H1 (cell line): Measurements from ENCODE around the gene P3H2. TPM values are rescaled to one million over a fixed set of nuclear protein-coding genes. Genes with fewer than 3 reads are reported as not detected.

Experiments
- CTCF ChIA-PET: fragments of 300-600 bp; sonication (Branson Sonifier 250); formaldehyde crosslinking; loops from one replicate; lab custom pipeline; 2021; ENCODE audit not compliant: partially characterized antibody; lab: Charles Lee
- POLR2A ChIA-PET: fragments of 300-600 bp; sonication (Branson Sonifier 250); formaldehyde crosslinking; loops from one replicate; lab custom pipeline; 2021; ENCODE audit warnings: inconsistent platforms; ENCODE audit not compliant: partially characterized antibody; lab: Charles Lee
- DNase-seq, 2 experiments: peaks; one replicate each; pipeline versions ENCODE4 v3.0.0 to v3.0.0-alpha.2; 2010 to 2022; ENCODE audit warnings: low spot score in 2 of 2, low read depth in 1 of 2, mixed read lengths in 1 of 2
- FAIRE-seq: peaks from 2 replicates; lab custom pipeline; 2011; peaks lifted over from hg19 to GRCh38; lab: Jason Lieb, UNC
- H2AFZ ChIP-seq: 2 replicates; pipeline ENCODE4 v1.8.1; 2012; ENCODE audit warnings: low read length, inconsistent platforms
- H2AK5ac ChIP-seq: 2 replicates; pipeline ENCODE4 v1.6.1; 2013; ENCODE audit warnings: low read depth, low read length
- H2BK120ac ChIP-seq: replicated peaks from 2 replicates; pipeline ENCODE3; 2013; ENCODE audit warnings: low read depth, low read length, inconsistent platforms
- H2BK12ac ChIP-seq: 2 replicates; pipeline ENCODE4 v1.6.1; 2013; ENCODE audit warnings: low read depth, low read length
- H2BK15ac ChIP-seq: 2 replicates; pipeline ENCODE4 v1.6.1; 2013; ENCODE audit warnings: low read length
- H2BK20ac ChIP-seq: 2 replicates; pipeline ENCODE4 v1.6.1; 2013; ENCODE audit warnings: low read length
- H2BK5ac ChIP-seq: 2 replicates; pipeline ENCODE4 v1.6.1; 2013; ENCODE audit warnings: low read depth, low read length
- H3K14ac ChIP-seq: 2 replicates; pipeline ENCODE4 v1.6.1; 2013; ENCODE audit warnings: inconsistent platforms; ENCODE audit not compliant: insufficient read length
- H3K18ac ChIP-seq: 2 replicates; pipeline ENCODE4 v1.6.1; 2013; ENCODE audit warnings: low read length; ENCODE audit errors: extremely low read depth
- H3K23ac ChIP-seq: 2 replicates; pipeline ENCODE4 v1.6.1; 2013; ENCODE audit warnings: inconsistent platforms; ENCODE audit not compliant: insufficient read length
- H3K23me2 ChIP-seq: 2 replicates; pipeline ENCODE4 v1.6.1; 2013; ENCODE audit warnings: low read depth, low read length
- H3K27ac ChIP-seq: 2 replicates; pipeline ENCODE4 v1.6.1; 2011; ENCODE audit warnings: low read depth, low read length, inconsistent platforms
- H3K27me3 ChIP-seq, 4 experiments: replicated peaks in 1 of 4; 1 replicate in 1 of 4; 2 replicates in 3 of 4; pipeline versions ENCODE4 v1.6.1 to v1.8.1; 2011 to 2013; ENCODE audit warnings: low read length in 3 of 4, mild to moderate bottlenecking in 3 of 4, inconsistent platforms in 2 of 4, mixed read lengths in 2 of 4, moderate library complexity in 1 of 4; ENCODE audit not compliant: control insufficient read depth in 3 of 4, insufficient read depth in 3 of 4; ENCODE audit errors: extremely low read depth in 1 of 4
- H3K36me3 ChIP-seq, 4 experiments: 2 replicates each; pipeline versions ENCODE4 v1.6.1 to v1.8.1; 2011 to 2013; ENCODE audit warnings: mild to moderate bottlenecking in 4 of 4, low read length in 3 of 4, moderate library complexity in 2 of 4, control low read depth in 1 of 4, inconsistent platforms in 1 of 4; ENCODE audit not compliant: insufficient read depth in 4 of 4, control insufficient read depth in 2 of 4
- H3K4ac ChIP-seq: replicated peaks from 2 replicates; pipeline ENCODE3; 2013; ENCODE audit warnings: low read length, low read depth, mixed read lengths, inconsistent platforms; ENCODE audit not compliant: insufficient read length
- H3K4me1 ChIP-seq, 4 experiments: replicated peaks in 1 of 4; 1 replicate in 1 of 4; 2 replicates in 3 of 4; pipeline versions ENCODE4 v1.6.1 to v1.8.1; 2011 to 2013; ENCODE audit warnings: low read length in 3 of 4, inconsistent platforms in 2 of 4, mixed read lengths in 1 of 4; ENCODE audit not compliant: insufficient read depth in 4 of 4, control insufficient read depth in 3 of 4
- H3K4me2 ChIP-seq, 2 experiments: 2 replicates each; pipeline versions ENCODE4 v1.6.1 to v1.8.1; 2011 to 2013; ENCODE audit warnings: low read depth in 2 of 2, low read length in 2 of 2, control low read depth in 1 of 2, inconsistent platforms in 1 of 2, mild to moderate bottlenecking in 1 of 2; ENCODE audit not compliant: insufficient read depth in 1 of 2
- H3K4me3 ChIP-seq, 4 experiments: fragments of 200-600, 300-600 bp in 1 of 4; sonication (generic), shearing (Covaris generic), sonication (Bioruptor Twin) in 1 of 4; 2 replicates each; pipeline versions ENCODE4 v1.5.1 to v1.8.1; 2011 to 2016; ENCODE audit warnings: low read length in 4 of 4, low read depth in 3 of 4, control low read depth in 2 of 4, inconsistent platforms in 2 of 4, mild to moderate bottlenecking in 2 of 4, mixed read lengths in 1 of 4, moderate library complexity in 1 of 4; ENCODE audit not compliant: insufficient read depth in 2 of 4; ENCODE audit errors: extremely low read depth in 1 of 4
- H3K56ac ChIP-seq: replicated peaks from 2 replicates; pipeline ENCODE3; 2013; ENCODE audit warnings: low read depth, mild to moderate bottlenecking, mixed read lengths, low read length, inconsistent platforms; ENCODE audit not compliant: insufficient read length
- H3K79me1 ChIP-seq: 2 replicates; pipeline ENCODE4 v1.6.1; 2013; ENCODE audit warnings: low read depth, low read length, control low read depth
- H3K79me2 ChIP-seq, 2 experiments: 2 replicates each; pipeline versions ENCODE4 v1.6.1 to v1.8.1; 2012 to 2013; ENCODE audit warnings: low read length in 2 of 2, mild to moderate bottlenecking in 2 of 2, inconsistent platforms in 1 of 2; ENCODE audit not compliant: insufficient read depth in 2 of 2, control insufficient read depth in 1 of 2
- H3K9ac ChIP-seq, 4 experiments: replicated peaks in 1 of 4; 1 replicate in 1 of 4; 2 replicates in 3 of 4; pipeline versions ENCODE4 v1.6.1 to v1.8.1; 2011 to 2013; ENCODE audit warnings: low read depth in 3 of 4, low read length in 3 of 4, control low read depth in 2 of 4, mild to moderate bottlenecking in 2 of 4, moderate library complexity in 2 of 4, inconsistent platforms in 1 of 4; ENCODE audit errors: extremely low read depth in 1 of 4
- H3K9me3 ChIP-seq, 2 experiments: 2 replicates each; pipeline versions ENCODE4 v1.6.1 to v1.8.1; 2012 to 2013; ENCODE audit warnings: mild to moderate bottlenecking in 2 of 2, moderate library complexity in 2 of 2, control low read depth in 1 of 2, inconsistent platforms in 1 of 2, low read depth in 1 of 2, low read length in 1 of 2, mixed read lengths in 1 of 2; ENCODE audit not compliant: insufficient read depth in 2 of 2
- H4K20me1 ChIP-seq, 2 experiments: replicated peaks in 1 of 2; 2 replicates each; pipeline versions ENCODE3 to v1.8.1; 2011 to 2013; ENCODE audit warnings: inconsistent platforms in 2 of 2, low read length in 2 of 2, mild to moderate bottlenecking in 1 of 2; ENCODE audit not compliant: insufficient read depth in 2 of 2, control insufficient read depth in 1 of 2
- H4K5ac ChIP-seq: 2 replicates; pipeline ENCODE4 v1.6.1; 2013; ENCODE audit warnings: low read length, low read depth, mixed read lengths, inconsistent platforms; ENCODE audit not compliant: insufficient read length
- H4K8ac ChIP-seq: 2 replicates; pipeline ENCODE4 v1.8.0; 2013; ENCODE audit warnings: mild to moderate bottlenecking, moderate library complexity, low read length, inconsistent platforms; ENCODE audit not compliant: insufficient read depth; ENCODE audit errors: extremely low read depth
- H4K91ac ChIP-seq: replicated peaks from 2 replicates; pipeline ENCODE3; 2013; ENCODE audit warnings: low read length, mixed read lengths, inconsistent platforms; ENCODE audit not compliant: insufficient read length
- CHD1 ChIP-seq: IDR thresholded peaks from 2 replicates; pipeline ENCODE4 v1.6.1; 2012; ENCODE audit warnings: low read depth, low read length, improper control_type of control experiment
- WGBS, 2 experiments: shearing (Covaris generic) in 1 of 2; methylation state at CpG; one replicate each; pipeline versions ENCODE4 v1.1.6 to v1.1.7; 2013 to 2015; ENCODE audit warnings: low lambda C conversion rate in 2 of 2, mixed read lengths in 2 of 2, inconsistent platforms in 1 of 2, low coverage in 1 of 2, missing lambda C conversion rate in 1 of 2; ENCODE audit not compliant: insufficient replicate concordance in 2 of 2, insufficient coverage in 1 of 2, insufficient read length in 1 of 2; ENCODE audit errors: extremely low coverage in 1 of 2, missing lambda C conversion rate in 1 of 2; 5-methylcytosine and 5-hydroxymethylcytosine counted together
- polyA plus RNA-seq, 7 experiments: library from polyadenylated mRNA; depleted of rRNA in 3 of 7; stranded (reverse) in 5 of 7; unstranded in 2 of 7; fragments of >200 nt in 5 of 7; fragments of 200-250 nt in 2 of 7; gene quantifications; 1 replicate in 5 of 7; 2 replicates in 1 of 7; 4 replicates in 1 of 7; pipeline versions ENCODE4 v1.2.1 to v1.2.3, GENCODE V29; 2011 to 2013; ENCODE audit warnings: missing spikeins in 2 of 7, mixed read lengths in 2 of 7
- total RNA-seq: library from RNA; stranded (reverse); fragmentation: NEBNext Ultra II Directional; extraction: Animal tissue kit (Norgen Biotek cat#: 25700); gene quantifications from 2 replicates; pipeline ENCODE4 v1.2.1, GENCODE V29; 2021

P3H2 gene
- total and polyA plus RNA-seq, 2 of the 8 experiments (the other 6 are each of a cell fraction or from before 2014, with no cell fraction given): 40.5 to 60.4 TPM

GRCh38 chr3:190088890-190089289 lies 31.8 kb downstream of the P3H2 start:
- Histone ChIP-seq H4K5ac (no peak overlapping the region), H3K23ac (no peak overlapping the region), H2BK15ac (no peak overlapping the region), H2BK12ac (no peak overlapping the region), H2AK5ac (no peak overlapping the region), H3K79me1 (no peaks in the 10 kb centered on the region; the same call in 1 of the 2 replicates), H3K4ac (no peak overlapping the region), H3K27ac (no peak overlapping the region), H2BK20ac (no peak overlapping the region), H3K4me3 (no peak overlapping the region), H3K36me3 (no peaks in the 10 kb centered on the region), H3K4me2 (no peak overlapping the region), H3K14ac (no peak overlapping the region), H2BK120ac (no peak overlapping the region), H3K9me3 (no peaks in the 10 kb centered on the region), H3K9ac (no peak overlapping the region), H3K27me3 (no peaks in the 10 kb centered on the region), H2AFZ (no peak overlapping the region), H4K8ac (no peak overlapping the region), H2BK5ac (no peak overlapping the region), H3K79me2 (peaks cover 0 to 62% of the 10 kb centered on the region in 2 experiments; a peak in 2 of 4 replicates), H3K4me1 (peaks cover 2 to 10% (median 8%) of the 10 kb centered on the region in 4 experiments; a peak in 4 of 7 replicates), H4K20me1 (peaks cover 0 to 2% of the 10 kb centered on the region in 2 experiments), H3K23me2 (no peaks in the 10 kb centered on the region), H3K18ac (no peak overlapping the region), H3K56ac (no peak overlapping the region), H4K91ac (no peak overlapping the region)
- POLR2A ChIA-PET: interaction anchor here (0.6 kb wide), 1 partner anchor 192 kb away, joined by 3 read pairs; no protein-coding TSS in a partner anchor
- TF ChIP-seq CHD1: no peak
- CTCF ChIA-PET: no interaction called here
- 90% methylated on average over 9 of the region's 9 CpGs; no CpG with 5 or more reads in 1 of the 2 experiments for WGBS, 2 experiments
- no peak for DNase-seq
- FAIRE-seq: no peak
